Left lung (tissue), 10 donors: ENCODE data around the gene TACR1. TPM values are rescaled to one million over a fixed set of nuclear protein-coding genes. Genes with fewer than 3 reads are reported as not detected.
A peak's percentile ranks its signal among the peaks of the same experiment; 100 is the strongest.

Experiments
- ATAC-seq: fragments of 200-7000 bp; cut with Tn5 transposase; one replicate; pipeline ENCODE4 v1.9.1; 2020; ENCODE audit warnings: moderate library complexity
- DNase-seq, 4 donors: peaks; one replicate each; pipeline ENCODE4 v3.0.0-alpha.2; 2013 to 2020
- H3K27ac ChIP-seq, 2 donors: fragments of 200-600 bp; sonication (generic) in 1 of 2; one replicate each; pipeline versions ENCODE4 v1.5.0 to v1.8.0; 2020 to 2021
- H3K27me3 ChIP-seq, 2 donors: fragments of 200-600 bp; sonication (generic) in 1 of 2; one replicate each; pipeline versions ENCODE4 v1.5.0 to v1.8.0; 2020 to 2021
- H3K36me3 ChIP-seq, 2 donors: fragments of 200-600 bp; sonication (generic) in 1 of 2; one replicate each; pipeline versions ENCODE4 v1.5.0 to v1.8.0; 2020 to 2021
- H3K4me1 ChIP-seq, 2 donors: fragments of 200-600 bp; one replicate each; pipeline ENCODE4 v1.8.0; 2021
- H3K4me3 ChIP-seq, 2 donors: fragments of 200-600 bp; sonication (generic) in 1 of 2; one replicate each; pipeline versions ENCODE4 v1.5.0 to v1.8.0; 2020 to 2021; ENCODE audit warnings: mild to moderate bottlenecking in 1 of 2
- H3K9me3 ChIP-seq, 2 donors: fragments of 200-600 bp; sonication (generic) in 1 of 2; one replicate each; pipeline versions ENCODE4 v1.5.0 to v1.8.0; 2020 to 2021
- CTCF ChIP-seq, 2 donors: fragments of 200-600 bp; sonication (generic) in 1 of 2; IDR thresholded peaks; one replicate each; pipeline versions ENCODE4 v1.5.0 to v1.8.0; 2021; ENCODE audit warnings: antibody characterized with exemption in 2 of 2
- intact Hi-C, 2 donors: fragments of 100-400 bp; cut with DNase I; formaldehyde crosslinking; loops; one replicate each; pipeline versions ENCODE4 v1.11.2 to v1.14.2; 2022
- polyA plus RNA-seq, 6 donors: library from polyadenylated mRNA; unstranded; fragments of 120-200 nt; gene quantifications; one replicate each; pipeline ENCODE4 v1.2.1, GENCODE V29; 2013; ENCODE audit not compliant: insufficient read length in 6 of 6
- total RNA-seq, 2 donors: library from RNA; stranded (reverse); fragmentation: NEBNext Ultra II Directional; extraction: Animal tissue kit (Norgen Biotek cat#: 25700); gene quantifications; one replicate each; pipeline ENCODE4 v1.2.1, GENCODE V29; 2021
- donor health status: DM: no; HTN: yes; CAD: no.
- donor health status: DM: no; HTN: no; CAD: no.

The TACR1 gene
- total and polyA plus RNA-seq, 8 donors = 0.09 to 3.2 (median 2.2) TPM

GRCh38 chr2:75113231-75113869 lies 86.0 kb downstream of the TACR1 start:
- Histone ChIP-seq H3K27me3 (no peaks in the 10 kb centered on the region), H3K36me3 (no peaks in the 10 kb centered on the region), H3K9me3 (no peaks in the 10 kb centered on the region), H3K4me3 (no peak overlapping the region), H3K27ac (no peak overlapping the region), H3K4me1 (no peaks in the 10 kb centered on the region)
- DNase-seq (peak in 1 of 4 donors; percentile 3), ATAC-seq (no peak)
- no peak for TF ChIP-seq CTCF (IDR thresholded peaks at IDR 0.05)
- intact Hi-C loops = no loop called here

GRCh38 chr2:75108937-75109482 lies 90.3 kb downstream of the TACR1 start:
- DNase-seq = no peak
- Histone ChIP-seq H3K4me3 (no peak overlapping the region), H3K4me1 (no peaks in the 10 kb centered on the region), H3K27ac (no peak overlapping the region), H3K9me3 (no peaks in the 10 kb centered on the region), H3K27me3 (no peaks in the 10 kb centered on the region), H3K36me3 (no peaks in the 10 kb centered on the region)
- TF ChIP-seq CTCF (IDR thresholded peaks at IDR 0.05) = no peak
- ATAC-seq = no peak
- intact Hi-C loops = no loop called here

- intact Hi-C loops = no loop called here
- Histone ChIP-seq H3K36me3 (no peaks in the 10 kb centered on the region), H3K4me3 (no peak overlapping the region), H3K27ac (no peak overlapping the region), H3K9me3 (no peaks in the 10 kb centered on the region), H3K4me1 (no peaks in the 10 kb centered on the region), H3K27me3 (no peaks in the 10 kb centered on the region)
- ATAC-seq (no peak), DNase-seq (no peak)
- no peak for TF ChIP-seq CTCF (IDR thresholded peaks at IDR 0.05)
These were observed 97.3 kb downstream of the TACR1 start for GRCh38 chr2:75102011-75102410.

GRCh38 chr2:75100801-75101151 lies 98.5 kb downstream of the TACR1 start:
- no peaks in the 10 kb centered on the region for H3K27me3 ChIP-seq
- H3K9me3 ChIP-seq = no peaks in the 10 kb centered on the region
- no peak overlapping the region for H3K4me3 ChIP-seq
- DNase-seq (no peak), ATAC-seq (no peak)
- H3K27ac ChIP-seq = no peak overlapping the region
- no peak for TF ChIP-seq CTCF (IDR thresholded peaks at IDR 0.05)
- no peaks in the 10 kb centered on the region for H3K4me1 ChIP-seq
- intact Hi-C loops = no loop called here
- no peaks in the 10 kb centered on the region for H3K36me3 ChIP-seq

- TF ChIP-seq CTCF (IDR thresholded peaks at IDR 0.05) = no peak
- intact Hi-C loops = no loop called here
- Histone ChIP-seq H3K4me1 (no peaks in the 10 kb centered on the region), H3K4me3 (no peak overlapping the region), H3K27ac (no peak overlapping the region), H3K36me3 (no peaks in the 10 kb centered on the region), H3K27me3 (no peaks in the 10 kb centered on the region), H3K9me3 (no peaks in the 10 kb centered on the region)
- peak in 1 of 4 donors; percentile 4 for DNase-seq
- peak; percentile 33 for ATAC-seq
These were observed 99.1 kb downstream of the TACR1 start for GRCh38 chr2:75100011-75100800.
